GM10248 (cell line): Measurements from ENCODE around the gene AKAP7.
"Not testable (repeated sequence)": the region's sequence is repeated elsewhere in the genome, so short reads cannot be mapped to it uniquely, and the experiment has no call there.

Experiments used
- CTCF ChIA-PET: fragments of 300-600 bp; sonication (Branson Sonifier 250); formaldehyde crosslinking; extraction: SDS; loops from one replicate; lab custom pipeline; 2021; ENCODE audit warnings: antibody characterized with exemption; lab: Yijun Ruan, JAX
- POLR2A ChIA-PET: fragments of 350-650 bp; sonication (Branson Sonifier 250); formaldehyde crosslinking; extraction: SDS; loops from one replicate; lab custom pipeline; 2020; ENCODE audit warnings: antibody characterized with exemption; lab: Yijun Ruan, JAX
- DNase-seq: peaks from one replicate; pipeline ENCODE4 v3.0.0; 2012; ENCODE audit errors: extremely low spot score
- TF ChIP-seq, protein P1 (sequence below): IDR thresholded peaks from 2 replicates; pipeline ENCODE4 v1.5.1; 2012; ENCODE audit warnings: mild to moderate bottlenecking, low read depth; ENCODE audit errors: extremely low read depth, missing control alignments, control extremely low read depth

AKAP7 gene

DNA sequence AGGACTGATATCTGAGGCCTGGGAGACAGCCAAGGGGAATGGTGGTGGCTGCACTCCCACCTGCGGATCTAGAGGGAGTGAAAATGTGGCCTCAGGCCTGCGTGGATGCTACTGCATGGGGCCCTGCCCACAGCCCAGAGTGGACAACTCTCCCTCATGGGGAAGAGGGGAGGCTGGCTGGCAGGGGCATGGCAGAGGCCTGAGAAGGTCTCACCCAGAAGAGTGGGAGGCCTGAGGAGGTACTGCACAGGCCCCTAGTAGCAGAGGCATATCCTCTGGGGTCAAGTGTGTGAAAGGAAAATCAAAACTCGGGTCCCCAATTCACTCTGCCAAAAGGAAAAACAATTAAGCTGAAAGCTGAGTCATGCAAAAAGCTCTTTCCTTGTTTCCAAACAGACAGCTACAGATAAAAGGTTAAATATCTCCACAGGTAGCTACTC lies 158.2 kb downstream of the AKAP7 start:
- DNase-seq: no peak
- TF ChIP-seq, protein P1, sequence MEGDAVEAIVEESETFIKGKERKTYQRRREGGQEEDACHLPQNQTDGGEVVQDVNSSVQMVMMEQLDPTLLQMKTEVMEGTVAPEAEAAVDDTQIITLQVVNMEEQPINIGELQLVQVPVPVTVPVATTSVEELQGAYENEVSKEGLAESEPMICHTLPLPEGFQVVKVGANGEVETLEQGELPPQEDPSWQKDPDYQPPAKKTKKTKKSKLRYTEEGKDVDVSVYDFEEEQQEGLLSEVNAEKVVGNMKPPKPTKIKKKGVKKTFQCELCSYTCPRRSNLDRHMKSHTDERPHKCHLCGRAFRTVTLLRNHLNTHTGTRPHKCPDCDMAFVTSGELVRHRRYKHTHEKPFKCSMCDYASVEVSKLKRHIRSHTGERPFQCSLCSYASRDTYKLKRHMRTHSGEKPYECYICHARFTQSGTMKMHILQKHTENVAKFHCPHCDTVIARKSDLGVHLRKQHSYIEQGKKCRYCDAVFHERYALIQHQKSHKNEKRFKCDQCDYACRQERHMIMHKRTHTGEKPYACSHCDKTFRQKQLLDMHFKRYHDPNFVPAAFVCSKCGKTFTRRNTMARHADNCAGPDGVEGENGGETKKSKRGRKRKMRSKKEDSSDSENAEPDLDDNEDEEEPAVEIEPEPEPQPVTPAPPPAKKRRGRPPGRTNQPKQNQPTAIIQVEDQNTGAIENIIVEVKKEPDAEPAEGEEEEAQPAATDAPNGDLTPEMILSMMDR: no peak
- ChIA-PET POLR2A (no interaction called here), CTCF (interaction anchor here (1.4 kb wide), 1 partner anchor 13 kb away, joined by 3 read pairs; no protein-coding TSS in a partner anchor)

DNA sequence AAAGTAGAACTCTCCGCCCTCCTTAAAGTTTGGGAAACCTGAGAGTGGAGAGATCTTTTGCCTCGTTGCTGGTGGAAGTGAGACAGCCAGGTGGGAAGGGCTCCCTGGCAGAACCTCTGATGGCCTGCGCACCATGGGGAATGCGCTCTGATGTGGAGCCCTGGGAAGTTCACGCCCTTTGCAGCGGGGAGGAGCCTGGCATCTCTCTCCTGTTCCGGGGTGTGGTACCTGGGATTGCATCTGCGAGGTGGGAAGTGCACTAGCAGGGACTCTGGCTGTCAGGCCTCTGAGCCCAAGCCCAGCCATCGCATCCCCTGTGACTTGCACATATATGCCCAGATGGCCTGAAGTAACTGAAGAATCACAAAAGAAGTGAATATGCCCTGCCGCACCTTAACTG lies 159.8 kb downstream of the AKAP7 start:
- CTCF ChIA-PET: no interaction called here

DNA sequence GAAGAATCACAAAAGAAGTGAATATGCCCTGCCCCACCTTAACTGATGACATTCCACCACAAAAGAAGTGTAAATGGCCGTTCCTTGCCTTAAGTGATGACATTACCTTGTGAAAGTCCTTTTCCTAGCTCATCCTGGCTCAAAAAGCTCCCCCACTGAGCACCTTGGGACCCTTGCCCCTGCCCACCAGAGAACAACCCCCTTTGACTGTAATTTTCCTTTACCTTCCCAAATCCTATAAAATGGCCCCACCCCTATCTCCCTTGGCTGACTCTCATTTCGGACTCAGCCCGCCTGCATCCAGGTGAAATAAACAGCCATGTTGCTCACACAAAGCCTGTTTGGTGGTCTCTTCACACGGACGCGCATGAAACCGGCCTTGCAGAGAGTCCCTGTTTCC lies 165.6 kb downstream of the AKAP7 start:
- CTCF ChIA-PET, DNase-seq, POLR2A ChIA-PET: not testable (repeated sequence)

More for the DNA sequence above, 159.8 kb downstream of the AKAP7 start:
- POLR2A ChIA-PET: no interaction called here
- no peak for DNase-seq
- TF ChIP-seq, protein P1: no peak

DNA sequence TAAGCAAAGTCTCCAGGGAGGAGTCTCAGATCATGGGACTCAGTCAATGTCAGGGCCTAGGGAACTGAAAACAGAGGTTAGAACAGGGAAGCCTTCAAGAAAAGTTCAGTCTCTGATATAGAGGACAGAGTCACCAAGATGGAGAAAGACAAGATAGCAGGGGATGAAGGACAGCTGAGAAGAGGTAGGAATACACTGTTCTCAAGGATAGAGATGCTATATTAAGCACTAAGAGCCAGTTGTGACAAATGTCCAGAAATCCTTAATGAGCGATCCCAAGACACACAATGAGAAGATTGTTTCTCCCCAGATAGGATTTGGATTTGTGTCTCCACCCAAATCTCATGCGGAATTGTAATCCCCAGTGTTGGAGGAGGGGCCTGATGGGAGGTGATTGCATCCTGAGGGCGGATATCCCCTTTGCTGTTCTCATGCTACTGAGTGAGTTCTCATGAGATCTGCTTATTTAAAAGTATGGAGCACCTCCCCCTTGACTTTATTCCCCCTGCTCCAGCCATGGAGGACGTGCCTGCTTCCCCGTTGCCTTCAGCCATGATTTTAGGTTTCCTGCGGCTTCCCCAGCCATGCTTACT lies 168.2 kb downstream of the AKAP7 start:
- TF ChIP-seq, protein P1: no peak
- ChIA-PET CTCF (no interaction called here), POLR2A (no interaction called here)
- DNase-seq: no peak

DNA sequence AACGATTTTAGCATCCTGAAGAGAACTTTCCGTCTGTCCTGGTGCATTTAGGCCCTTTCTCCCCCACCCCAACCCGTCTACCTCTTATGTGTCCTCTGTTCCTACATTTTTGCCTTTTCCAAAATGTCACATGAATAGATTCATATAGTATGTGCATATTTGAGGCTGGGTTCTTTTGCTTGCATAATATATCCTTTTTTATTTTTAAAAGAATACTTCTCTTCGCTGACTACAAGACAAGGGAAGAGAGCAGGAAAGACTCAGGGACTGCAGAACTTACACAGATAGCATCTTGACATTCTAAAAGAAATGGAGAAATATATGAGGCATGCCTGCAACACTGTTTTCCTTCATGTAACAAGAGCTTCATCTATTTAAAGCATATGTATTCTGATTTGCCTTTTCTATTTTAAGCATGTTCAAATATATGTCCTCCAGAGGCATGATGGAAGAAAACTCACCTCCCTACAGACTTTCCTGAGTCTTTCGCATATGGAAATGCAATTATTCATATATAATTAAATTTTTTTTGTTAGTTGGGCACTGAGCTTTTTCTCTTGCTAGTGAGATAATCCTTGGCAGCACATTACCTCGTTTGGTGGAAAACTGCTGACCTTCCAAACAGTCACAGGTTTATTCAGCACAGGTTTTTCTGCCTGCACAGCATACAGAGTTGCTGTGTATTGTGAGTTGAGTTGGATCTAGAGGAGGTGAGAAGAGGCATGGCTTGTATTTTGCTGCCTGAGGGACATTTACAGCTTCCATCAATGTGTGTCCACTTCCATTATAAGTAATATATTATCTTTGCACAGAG lies 170.0 kb downstream of the AKAP7 start:
- CTCF ChIA-PET: interaction anchor here (1.1 kb wide), 1 partner anchor 12 kb away, joined by 3 read pairs; no protein-coding TSS in a partner anchor
- no peak for DNase-seq
- TF ChIP-seq, protein P1: no peak
- POLR2A ChIA-PET: no interaction called here

DNA sequence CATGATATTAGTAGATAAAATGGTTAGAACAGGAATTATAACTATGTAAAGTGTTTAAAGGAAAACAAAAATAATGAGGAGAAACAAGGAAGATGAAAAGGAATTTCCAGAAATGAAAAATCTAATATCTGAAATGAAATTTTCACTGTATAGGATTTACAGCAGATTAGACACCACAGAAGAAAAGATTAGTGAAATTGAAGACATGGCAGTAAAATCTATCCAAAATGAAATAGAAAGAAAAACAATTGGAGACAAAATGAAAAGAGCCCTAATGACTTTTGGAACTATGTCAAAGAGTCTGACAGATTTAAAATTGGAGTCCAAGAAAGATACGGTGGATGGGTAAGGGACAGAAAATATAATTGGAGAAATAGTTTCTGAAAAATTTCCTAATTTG lies 174.2 kb downstream of the AKAP7 start:
- CTCF ChIA-PET: no interaction called here
- no peak for DNase-seq
- TF ChIP-seq, protein P1: no peak
- POLR2A ChIA-PET: no interaction called here

DNA sequence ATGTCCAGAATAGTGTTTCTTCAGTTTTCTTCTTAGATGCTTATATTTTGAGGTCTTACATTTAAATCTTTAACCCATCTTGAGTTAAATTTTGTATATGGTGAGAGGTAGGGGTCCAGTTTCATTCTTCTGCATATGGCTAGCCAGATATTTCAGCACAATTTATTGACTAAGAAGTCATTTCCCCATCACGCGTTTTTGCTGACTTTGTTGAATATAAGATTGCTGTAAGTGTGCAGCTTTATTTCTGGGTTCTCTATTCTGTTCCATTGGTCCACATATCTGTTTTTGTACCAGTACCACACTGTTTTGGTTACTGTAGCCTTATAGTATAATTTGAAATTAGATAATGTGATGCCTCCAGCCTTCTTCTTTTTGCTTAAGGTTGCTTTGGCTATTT lies 179.6 kb downstream of the AKAP7 start:
- POLR2A ChIA-PET: no interaction called here
- CTCF ChIA-PET: no interaction called here
- no peak for DNase-seq
- TF ChIP-seq, protein P1: no peak
